Cardiac muscle cell (in vitro differentiated cells and primary cell): ENCODE data around the gene CCDC40. TPM values are rescaled to one million over a fixed set of nuclear protein-coding genes. Genes with fewer than 3 reads are reported as not detected.

Experiments used
- DNase-seq, 2 donors: peaks; one replicate each; pipeline versions ENCODE4 v3.0.0 to v3.0.0-alpha.2; 2010 to 2017; ENCODE audit warnings: low read depth in 1 of 2, low spot score in 1 of 2
- H3K27ac ChIP-seq: fragments of 200-600 bp; sonication (generic); 2 replicates; pipeline ENCODE4 v1.5.1; 2016
- H3K27me3 ChIP-seq: fragments of 200-600 bp; sonication (generic); 2 replicates; pipeline ENCODE4 v1.6.0; 2016; ENCODE audit warnings: control low read depth
- H3K36me3 ChIP-seq: fragments of 200-600 bp; sonication (generic); 2 replicates; pipeline ENCODE4 v1.5.1; 2016; ENCODE audit warnings: control low read depth
- H3K4me1 ChIP-seq: fragments of 200-600 bp; sonication (generic); 2 replicates; pipeline ENCODE4 v1.8.1; 2017; ENCODE audit warnings: low read depth, mild to moderate bottlenecking, mixed run types
- H3K4me3 ChIP-seq: fragments of 200-600 bp; sonication (generic); 2 replicates; pipeline ENCODE4 v1.5.1; 2016; ENCODE audit warnings: mild to moderate bottlenecking
- H3K9me3 ChIP-seq: fragments of 200-600 bp; sonication (generic); 2 replicates; pipeline ENCODE4 v1.5.1; 2017; ENCODE audit warnings: low read depth, mild to moderate bottlenecking, control low read depth
- polyA plus RNA-seq: library from polyadenylated mRNA; unstranded; fragments of >200 nt; fragmentation: Nextera tagmentation; extraction: Ambion mirVana; gene quantifications from 2 replicates; pipeline ENCODE4 v1.2.1, GENCODE V29; 2016
- total RNA-seq: library from RNA; depleted of rRNA; stranded (reverse); fragments of >200 nt; gene quantifications from 2 replicates; pipeline ENCODE4 v1.2.3, GENCODE V29; 2016
- TF ChIP-seq, protein P1 (sequence below): IDR thresholded peaks from 2 replicates; pipeline ENCODE4 v1.5.1; 2012; ENCODE audit warnings: low read depth, mild to moderate bottlenecking, low read length

CCDC40 gene
- total and polyA plus RNA-seq, 2 experiments from 2014 or later = 11.3 to 12.2 TPM

- no peak overlapping the region for H3K4me3 ChIP-seq
- no peak for DNase-seq
- no peaks in the 10 kb centered on the region for H3K27me3 ChIP-seq
- H3K4me1 ChIP-seq = no peaks in the 10 kb centered on the region
- H3K36me3 ChIP-seq = no peaks in the 10 kb centered on the region
- H3K27ac ChIP-seq = no peak overlapping the region
- TF ChIP-seq, protein P1, sequence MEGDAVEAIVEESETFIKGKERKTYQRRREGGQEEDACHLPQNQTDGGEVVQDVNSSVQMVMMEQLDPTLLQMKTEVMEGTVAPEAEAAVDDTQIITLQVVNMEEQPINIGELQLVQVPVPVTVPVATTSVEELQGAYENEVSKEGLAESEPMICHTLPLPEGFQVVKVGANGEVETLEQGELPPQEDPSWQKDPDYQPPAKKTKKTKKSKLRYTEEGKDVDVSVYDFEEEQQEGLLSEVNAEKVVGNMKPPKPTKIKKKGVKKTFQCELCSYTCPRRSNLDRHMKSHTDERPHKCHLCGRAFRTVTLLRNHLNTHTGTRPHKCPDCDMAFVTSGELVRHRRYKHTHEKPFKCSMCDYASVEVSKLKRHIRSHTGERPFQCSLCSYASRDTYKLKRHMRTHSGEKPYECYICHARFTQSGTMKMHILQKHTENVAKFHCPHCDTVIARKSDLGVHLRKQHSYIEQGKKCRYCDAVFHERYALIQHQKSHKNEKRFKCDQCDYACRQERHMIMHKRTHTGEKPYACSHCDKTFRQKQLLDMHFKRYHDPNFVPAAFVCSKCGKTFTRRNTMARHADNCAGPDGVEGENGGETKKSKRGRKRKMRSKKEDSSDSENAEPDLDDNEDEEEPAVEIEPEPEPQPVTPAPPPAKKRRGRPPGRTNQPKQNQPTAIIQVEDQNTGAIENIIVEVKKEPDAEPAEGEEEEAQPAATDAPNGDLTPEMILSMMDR = no peak
- no peaks in the 10 kb centered on the region for H3K9me3 ChIP-seq
Measured at GRCh38 chr17:80081596-80081995, 45.2 kb downstream of the CCDC40 start.

- H3K27ac ChIP-seq = no peak overlapping the region
- TF ChIP-seq, protein P1 = peak; percentile 77
- H3K27me3 ChIP-seq = no peaks in the 10 kb centered on the region
- DNase-seq = peak; percentile 78 to 84
- no peaks in the 10 kb centered on the region for H3K9me3 ChIP-seq
- no peak overlapping the region for H3K4me3 ChIP-seq
- H3K4me1 ChIP-seq = no peaks in the 10 kb centered on the region
- no peaks in the 10 kb centered on the region for H3K36me3 ChIP-seq
Measured at GRCh38 chr17:80082403-80083135, 46.1 kb downstream of the CCDC40 start.

DNA sequence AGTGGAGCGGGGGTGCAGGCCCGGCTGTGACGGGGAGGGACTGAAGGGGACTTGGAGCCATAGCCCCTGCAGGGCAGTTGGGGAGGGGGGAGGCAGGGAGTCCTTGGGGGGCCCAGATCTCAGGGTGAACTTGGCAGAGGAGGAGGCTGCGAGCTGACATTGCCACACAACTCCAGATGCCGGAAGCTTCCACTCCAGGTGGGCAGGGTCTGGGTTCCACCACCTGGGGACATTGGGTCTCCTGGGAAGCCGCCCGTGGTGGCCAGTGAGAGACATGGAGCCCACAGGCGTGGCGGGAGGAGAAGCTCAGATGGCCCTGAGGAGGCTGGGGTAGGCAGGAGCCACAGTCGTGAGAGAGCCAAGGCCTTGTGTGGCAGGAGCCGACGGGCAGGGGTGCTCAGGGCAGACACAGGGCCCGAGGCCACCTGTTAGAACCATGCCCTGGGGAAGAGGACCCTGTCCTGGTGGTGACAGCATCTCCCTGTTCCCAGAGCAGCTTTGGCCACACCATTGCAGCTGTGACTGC, 46.8 kb downstream of the CCDC40 start:
- H3K27me3 ChIP-seq = no peaks in the 10 kb centered on the region
- no peaks in the 10 kb centered on the region for H3K4me1 ChIP-seq
- no peaks in the 10 kb centered on the region for H3K9me3 ChIP-seq
- H3K4me3 ChIP-seq = no peak overlapping the region
- TF ChIP-seq, protein P1 = no peak
- no peak for DNase-seq
- no peaks in the 10 kb centered on the region for H3K36me3 ChIP-seq
- no peak overlapping the region for H3K27ac ChIP-seq

DNA sequence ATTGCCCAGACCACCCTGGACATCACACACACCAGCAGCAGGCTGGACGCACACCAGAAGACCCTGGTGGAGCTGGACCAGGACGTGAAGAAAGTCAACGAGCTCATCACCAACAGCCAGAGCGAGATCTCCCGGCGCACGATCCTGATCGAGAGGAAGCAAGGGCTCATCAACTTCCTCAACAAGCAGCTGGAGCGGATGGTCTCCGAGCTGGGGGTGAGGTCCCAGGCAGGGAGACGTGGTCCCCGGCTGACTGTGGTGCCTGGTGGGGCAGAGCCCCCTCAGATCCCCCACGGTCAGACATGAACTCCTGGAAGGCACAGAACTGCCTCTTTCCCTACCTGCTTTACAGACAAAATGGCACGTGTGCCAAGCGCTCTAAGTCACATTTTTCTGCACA, 48.3 kb downstream of the CCDC40 start:
- Histone ChIP-seq H3K27ac (no peak overlapping the region), H3K9me3 (no peaks in the 10 kb centered on the region), H3K4me3 (no peak overlapping the region), H3K4me1 (no peaks in the 10 kb centered on the region), H3K36me3 (no peaks in the 10 kb centered on the region), H3K27me3 (no peaks in the 10 kb centered on the region)
- TF ChIP-seq, protein P1 = no peak
- DNase-seq = no peak

DNA sequence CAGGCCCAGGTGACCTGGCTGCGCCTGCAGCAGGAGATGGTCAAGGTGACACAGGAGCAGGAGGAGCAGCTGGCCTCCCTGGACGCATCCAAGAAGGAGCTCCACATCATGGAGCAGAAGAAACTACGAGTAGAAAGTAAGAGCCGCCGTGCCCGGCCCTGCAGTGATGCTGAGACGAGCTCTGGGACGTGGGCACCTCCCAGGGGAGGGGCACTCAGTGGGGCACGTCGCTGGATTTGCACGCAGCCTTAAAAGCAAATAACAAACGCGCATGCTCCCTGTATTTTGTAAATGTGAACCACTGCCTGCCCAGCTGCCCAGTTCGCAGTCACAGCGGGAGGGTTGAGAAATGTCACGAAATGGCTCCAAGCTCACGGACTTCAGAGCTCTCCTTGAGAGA, 49.6 kb downstream of the CCDC40 start:
- no peak for DNase-seq
- no peak overlapping the region for H3K27ac ChIP-seq
- TF ChIP-seq, protein P1 = no peak

More for the DNA sequence above, 49.6 kb downstream of the CCDC40 start:
- Histone ChIP-seq H3K36me3 (no peaks in the 10 kb centered on the region), H3K4me1 (no peaks in the 10 kb centered on the region), H3K27me3 (no peaks in the 10 kb centered on the region), H3K9me3 (no peaks in the 10 kb centered on the region), H3K4me3 (no peak overlapping the region)
